Measurements from ENCODE around the gene OTOS. TPM values are rescaled to one million over a fixed set of nuclear protein-coding genes. Genes with fewer than 3 reads are reported as not detected.

OTOS gene
- total and polyA plus RNA-seq, 2 of the 13 experiments (the other 11 are each of a cell fraction or from before 2014, with no cell fraction given) = not detected

DNA sequence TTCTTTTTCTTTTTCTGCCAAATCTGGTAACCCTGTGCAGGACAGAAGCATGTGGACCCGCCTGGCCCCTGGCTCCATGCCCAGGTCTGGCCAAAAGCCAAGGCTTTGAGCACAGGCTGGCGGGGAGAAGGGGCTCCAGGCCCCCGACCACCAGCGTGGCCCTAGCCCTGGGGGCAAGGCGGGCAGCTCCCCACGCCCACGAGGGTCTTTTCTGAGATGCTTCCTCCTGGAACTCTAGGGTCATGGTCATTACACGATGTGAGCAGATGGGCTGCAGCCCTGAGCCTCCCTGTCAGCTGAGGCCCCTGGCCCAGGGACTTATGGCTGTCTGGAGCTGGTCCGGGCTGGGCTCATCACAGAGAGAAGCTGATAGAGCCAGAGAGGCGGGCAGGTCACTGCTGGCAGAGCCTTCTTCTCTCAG, 5.7 kb upstream of the OTOS start:
- H3K27me3 ChIP-seq (ENCODE audit: control insufficient read depth in 1 of 2, insufficient read depth in 2 of 2, low read length in 2 of 2) = peaks cover 7 to 69% of the 10 kb centered on the region in 2 experiments; a peak in 4 of 5 replicates
- H3K9ac ChIP-seq (ENCODE audit: insufficient read depth, low read depth, low read length) = no peak overlapping the region
- no peak overlapping the region for H3K4me3 ChIP-seq (replicated peaks in 1 of 3; ENCODE audit: insufficient read depth in 1 of 3, low read depth in 2 of 3, low read length in 3 of 3)
- intact Hi-C loops (cut with micrococcal nuclease; ENCODE audit: unreplicated experiment) = loop anchor here (10.0 kb wide), 1 partner anchor 211 kb away; no protein-coding TSS in a partner anchor
- ChIA-PET CTCF (ENCODE audit: low intra/inter-chr PET ratio, low total read pairs) (interaction anchor here (4.2 kb wide), 1 partner anchor 84 kb away, joined by 103 read pairs; no protein-coding TSS in a partner anchor), POLR2A (no interaction called here)
- peaks cover 10% of the 10 kb centered on the region; the same call in 1 of the 2 replicates for H3K4me1 ChIP-seq (ENCODE audit: insufficient read depth, low read length)
- H3K27ac ChIP-seq (ENCODE audit: extremely low read length, insufficient read depth, low read length) = no peak overlapping the region
- H2AFZ ChIP-seq (ENCODE audit: low read length) = no peak overlapping the region
- no peaks in the 10 kb centered on the region for H3K79me2 ChIP-seq (ENCODE audit: insufficient read depth, low read length)
- WGBS (ENCODE audit: low lambda C conversion rate) = 6% methylated on average over 9 of the region's 10 CpGs
- in situ Hi-C loops (cut with HindIII; ENCODE audit: extremely low pct_ligation_motif_present, low pct_unique_long_range_greater_than_20kb) = no loop called here
- H3K36me3 ChIP-seq (replicated peaks in 1 of 2; ENCODE audit: control insufficient read depth in 1 of 2, insufficient read depth in 2 of 2, low read length in 2 of 2) = no peaks in the 10 kb centered on the region
- DNase-seq (ENCODE audit: low spot score) = no peak
- no peaks in the 10 kb centered on the region for H3K9me3 ChIP-seq (ENCODE audit: low read length)
- no TSS peak for BruUV-seq (replicated peaks)
- no peak overlapping the region for H3K4me2 ChIP-seq (ENCODE audit: low read depth, low read length)
- TF ChIP-seq ZNF3 (CRISPR knock-in tag; IDR thresholded peaks at IDR 0.05) (no peak), REXO4 (CRISPR knock-in tag; IDR thresholded peaks at IDR 0.05; ENCODE audit: borderline replicate concordance) (no peak), NBN (conservative IDR thresholded peaks at IDR 0.05) (no peak), NFE2L1 (CRISPR knock-in tag; IDR thresholded peaks at IDR 0.05; ENCODE audit: borderline replicate concordance) (no peak), SNAI1 (CRISPR knock-in tag; IDR thresholded peaks at IDR 0.05; ENCODE audit: borderline replicate concordance) (no peak), MLXIP (CRISPR knock-in tag; IDR thresholded peaks at IDR 0.05; ENCODE audit: borderline replicate concordance) (no peak), ZNF501 (CRISPR knock-in tag; IDR thresholded peaks at IDR 0.05) (no peak), THYN1 (CRISPR knock-in tag; IDR thresholded peaks at IDR 0.05; ENCODE audit: borderline replicate concordance, low read depth) (no peak)
- TF ChIP-seq, protein P1, sequence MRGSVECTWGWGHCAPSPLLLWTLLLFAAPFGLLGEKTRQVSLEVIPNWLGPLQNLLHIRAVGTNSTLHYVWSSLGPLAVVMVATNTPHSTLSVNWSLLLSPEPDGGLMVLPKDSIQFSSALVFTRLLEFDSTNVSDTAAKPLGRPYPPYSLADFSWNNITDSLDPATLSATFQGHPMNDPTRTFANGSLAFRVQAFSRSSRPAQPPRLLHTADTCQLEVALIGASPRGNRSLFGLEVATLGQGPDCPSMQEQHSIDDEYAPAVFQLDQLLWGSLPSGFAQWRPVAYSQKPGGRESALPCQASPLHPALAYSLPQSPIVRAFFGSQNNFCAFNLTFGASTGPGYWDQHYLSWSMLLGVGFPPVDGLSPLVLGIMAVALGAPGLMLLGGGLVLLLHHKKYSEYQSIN (CRISPR knock-in tag; IDR thresholded peaks at IDR 0.05; ENCODE audit: borderline replicate concordance) = no peak
- no peak for FAIRE-seq
- H4K20me1 ChIP-seq (ENCODE audit: insufficient read depth, low read length) = no peaks in the 10 kb centered on the region
- no peak for ATAC-seq
